D341Med (cell line): ENCODE measurements around the gene RNF150.

Experiments used
- DNase-seq: peaks from one replicate; pipeline ENCODE4 v3.0.0; 2012; ENCODE audit warnings: low spot score

The RNF150 gene

DNA sequence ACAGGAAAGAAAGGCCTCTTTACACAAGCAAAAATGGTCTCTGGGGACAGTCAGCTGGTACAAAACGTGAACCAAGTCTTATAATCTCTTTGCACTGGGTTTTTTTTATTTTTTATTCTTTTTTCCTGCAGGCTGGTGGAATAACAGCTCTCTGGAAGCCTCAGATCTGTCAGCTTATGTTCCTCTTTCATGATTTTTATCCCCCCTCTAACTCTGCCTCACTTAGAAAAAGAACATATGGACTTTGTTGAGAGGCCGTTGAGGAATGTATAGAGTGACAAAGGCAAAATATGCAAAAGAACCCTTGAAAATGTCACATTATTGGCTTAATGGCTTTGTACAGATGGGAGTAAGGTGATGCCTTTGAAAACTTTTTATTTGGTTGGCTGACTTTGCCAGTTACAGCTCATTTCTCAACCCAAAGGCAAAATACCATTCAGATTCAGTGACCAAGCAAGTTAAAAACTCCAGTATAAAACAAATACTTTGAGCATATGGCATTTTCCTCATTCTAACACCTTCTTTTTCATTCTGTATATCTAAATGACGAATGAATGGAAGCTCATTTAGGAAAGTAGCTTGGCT lies 111.1 kb downstream of the RNF150 start:
- no peak for DNase-seq

DNA sequence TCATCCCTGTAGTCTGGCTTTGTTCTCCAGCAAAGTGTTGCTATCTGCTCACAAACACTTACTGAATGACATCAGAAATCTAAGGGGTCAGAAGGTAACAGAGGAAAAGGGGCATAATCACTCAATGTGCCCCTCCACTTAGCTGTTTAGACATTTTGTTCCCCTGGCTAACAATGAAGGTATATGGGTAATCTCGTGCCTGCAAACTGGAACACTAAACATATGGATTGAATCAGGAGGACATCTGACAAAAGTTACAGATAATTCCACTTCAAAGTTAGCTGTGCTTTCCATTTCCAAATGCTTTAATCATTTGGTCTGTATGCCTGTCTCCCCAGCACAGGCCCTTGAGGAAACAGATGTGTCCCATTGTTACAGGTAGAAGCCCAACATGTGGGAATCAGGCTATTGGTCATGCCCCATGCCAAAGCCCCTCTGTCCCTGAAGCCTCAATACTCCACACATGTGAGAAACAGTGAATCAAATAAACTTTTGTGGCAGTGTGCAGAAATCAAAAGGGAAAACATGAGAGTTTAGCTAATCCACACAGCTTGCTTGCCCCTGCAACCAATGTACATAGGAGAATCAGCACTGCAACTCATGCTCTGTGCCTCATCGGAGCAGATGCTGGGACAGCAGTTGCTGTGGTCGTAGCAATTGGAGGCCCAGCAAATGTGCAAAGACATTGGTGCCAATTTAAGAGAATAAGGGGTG lies 111.7 kb downstream of the RNF150 start:
- DNase-seq: no peak

GRCh38 chr4:141020801-141021261 lies 112.4 kb downstream of the RNF150 start:
- no peak for DNase-seq

GRCh38 chr4:141019768-141020167 lies 113.5 kb downstream of the RNF150 start:
- no peak for DNase-seq

- DNase-seq: no peak
Observed at GRCh38 chr4:141016117-141016798, 117.0 kb downstream of the RNF150 start.

GRCh38 chr4:141013899-141014298 lies 119.4 kb downstream of the RNF150 start:
- no peak for DNase-seq

- DNase-seq: no peak
Observed at GRCh38 chr4:141011901-141012315, 121.4 kb downstream of the RNF150 start.

GRCh38 chr4:141009931-141010330 lies 123.3 kb downstream of the RNF150 start:
- DNase-seq: no peak

DNA sequence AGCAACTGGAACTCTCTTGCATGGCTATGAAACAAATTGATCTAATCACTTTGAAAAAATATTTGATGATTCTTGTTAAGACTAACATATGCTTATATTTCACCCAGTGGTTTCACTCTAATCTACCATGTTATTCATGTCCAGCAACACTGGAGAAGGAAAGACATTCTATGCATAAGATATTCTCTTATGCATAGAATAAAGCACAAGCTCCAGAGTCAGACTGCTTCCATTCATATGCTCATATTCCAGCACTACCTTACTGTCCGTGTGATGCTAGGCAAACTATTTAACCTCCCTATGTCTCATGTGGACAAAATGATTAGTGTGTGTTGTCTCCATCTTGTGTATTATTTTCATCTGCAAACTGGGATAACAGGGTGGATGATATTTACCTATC lies 124.1 kb downstream of the RNF150 start:
- DNase-seq: no peak

GRCh38 chr4:141006242-141006802 lies 126.9 kb downstream of the RNF150 start:
- no peak for DNase-seq

- no peak for DNase-seq
Observed at GRCh38 chr4:141004823-141005222, 128.4 kb downstream of the RNF150 start.

DNA sequence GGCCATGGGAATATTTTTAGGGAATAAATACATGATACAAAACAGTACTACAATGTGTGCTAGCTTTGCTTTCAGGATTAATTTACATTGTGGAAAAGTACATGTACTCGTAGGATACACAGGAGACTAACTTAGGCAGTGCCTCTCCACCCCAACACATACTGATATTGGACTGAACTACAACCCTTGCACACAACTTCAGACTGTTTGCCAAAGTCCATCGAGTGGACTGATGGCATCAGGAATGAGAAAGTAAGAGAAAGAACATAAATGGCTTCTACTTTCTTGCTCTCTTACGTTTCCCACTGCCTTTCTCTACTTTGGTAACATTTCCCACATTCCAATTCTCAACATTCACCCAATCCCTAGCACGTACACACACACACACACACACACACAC lies 130.1 kb downstream of the RNF150 start:
- DNase-seq: no peak

DNA sequence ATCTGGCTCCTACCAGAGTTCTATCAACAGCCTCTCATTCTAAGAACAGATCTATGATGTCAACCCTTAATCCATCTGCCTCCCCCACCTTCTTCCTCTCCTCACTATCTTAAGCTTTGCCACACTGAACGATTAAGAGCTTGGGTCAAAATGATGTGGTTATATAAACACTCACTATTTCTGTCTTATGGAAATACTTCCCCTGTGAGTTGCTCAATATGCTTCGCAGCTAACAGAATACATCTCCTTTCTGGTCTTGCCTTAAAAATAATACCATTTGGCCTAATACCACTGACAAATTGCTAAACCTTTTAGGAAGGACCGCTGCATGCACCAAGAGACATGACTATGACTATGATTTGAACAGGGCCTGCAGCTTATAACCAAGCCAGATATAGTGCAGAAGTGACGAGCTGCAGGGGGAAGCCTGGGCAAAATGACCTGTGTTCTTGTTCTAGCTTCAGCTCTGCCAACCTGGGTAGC lies 130.9 kb downstream of the RNF150 start:
- DNase-seq: no peak

DNA sequence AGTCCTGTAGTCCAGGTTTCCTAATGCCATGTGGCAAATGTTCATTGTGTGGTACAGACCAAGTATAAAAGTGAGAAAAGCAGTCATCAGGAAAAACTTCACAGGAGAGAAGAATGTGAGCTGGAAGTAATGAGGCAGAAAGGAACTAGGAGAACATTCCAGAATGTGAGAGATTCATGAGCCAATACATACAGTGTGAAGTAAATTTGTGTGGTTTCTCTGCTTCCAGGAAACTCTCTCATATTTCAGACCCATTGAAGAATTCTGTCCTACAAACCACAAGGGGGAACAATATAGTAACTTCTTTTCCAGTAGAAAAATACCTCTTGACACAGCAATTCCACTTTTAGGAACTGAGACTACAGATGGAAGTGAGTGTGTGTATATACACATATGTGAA lies 136.5 kb downstream of the RNF150 start:
- DNase-seq: no peak

DNA sequence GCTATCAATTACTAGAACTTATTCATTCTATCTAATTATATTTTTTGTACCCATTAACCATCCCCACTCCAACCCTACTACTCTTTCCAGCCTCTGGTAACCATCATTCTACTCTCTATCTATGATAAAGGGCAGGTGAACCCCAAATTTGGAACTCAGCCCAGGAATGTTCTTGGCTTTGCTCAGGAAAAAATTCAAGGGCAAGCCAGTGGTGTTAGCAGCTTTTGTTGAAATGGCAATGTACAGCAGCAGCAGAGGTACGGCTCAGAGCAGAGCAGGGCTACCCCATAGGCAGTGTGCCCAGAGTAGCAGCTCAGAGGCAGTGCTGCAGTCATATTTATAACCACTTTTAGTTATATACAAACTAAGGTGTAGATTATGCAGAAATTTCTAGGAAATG lies 138.2 kb downstream of the RNF150 start:
- DNase-seq: no peak

DNA sequence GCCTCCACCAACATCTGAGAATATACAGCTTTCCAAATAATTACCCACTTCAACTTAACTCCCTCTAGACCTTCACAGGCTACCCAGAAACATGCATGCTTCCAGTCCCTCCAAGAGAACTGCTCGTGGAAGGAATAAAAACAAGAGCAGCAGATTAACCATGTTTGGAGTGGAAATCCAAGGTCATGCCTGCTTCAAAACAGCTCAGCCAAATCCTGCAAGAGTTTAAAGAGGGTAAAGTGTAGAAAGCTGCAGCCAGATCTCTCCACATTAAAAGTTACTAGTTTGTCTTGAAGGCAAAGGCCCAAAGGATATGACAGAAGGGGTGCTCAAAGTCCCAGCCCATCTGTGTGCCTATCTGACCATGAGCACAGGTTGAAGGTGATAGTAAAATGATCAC lies 139.3 kb downstream of the RNF150 start:
- DNase-seq: no peak

GRCh38 chr4:140993370-140993769 lies 139.9 kb downstream of the RNF150 start:
- DNase-seq: no peak

DNA sequence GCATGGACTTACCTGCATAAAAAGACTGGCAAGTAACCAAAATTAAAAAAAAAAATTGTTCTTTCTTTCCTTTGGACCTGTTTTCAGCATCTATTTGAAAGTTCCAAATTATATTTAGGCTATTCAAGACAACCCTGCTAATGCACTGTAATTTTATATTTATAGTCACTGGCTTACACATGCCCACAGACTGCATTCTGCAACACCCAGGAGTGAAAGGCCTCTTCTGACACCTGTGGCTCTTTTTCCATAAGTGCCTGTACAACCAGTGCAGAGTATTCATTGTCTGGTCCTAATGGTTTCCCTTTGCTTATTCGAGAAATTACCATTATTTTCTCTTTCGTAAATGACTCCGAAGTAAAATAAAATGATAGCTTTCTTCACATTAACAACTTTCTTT lies 143.3 kb downstream of the RNF150 start:
- DNase-seq: no peak

DNA sequence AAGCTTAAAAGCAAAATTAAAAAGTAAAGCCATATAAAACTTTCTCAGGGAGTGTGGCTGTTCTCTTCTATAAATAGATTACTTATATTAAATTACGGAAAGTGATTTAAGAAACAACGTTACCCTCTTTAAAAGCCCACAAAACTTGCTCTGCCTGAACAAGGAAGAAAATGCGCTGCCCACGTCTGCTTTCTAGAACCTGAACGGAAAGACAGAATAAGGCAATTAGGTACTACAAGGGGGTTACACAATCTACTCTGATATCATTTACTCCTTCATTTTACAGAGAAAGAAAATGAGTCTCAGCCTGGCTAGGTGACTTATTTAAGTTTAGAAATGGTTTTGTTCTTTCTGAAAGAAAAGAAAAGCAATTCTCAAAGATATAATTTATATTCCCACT lies 147.2 kb downstream of the RNF150 start:
- DNase-seq: no peak

DNA sequence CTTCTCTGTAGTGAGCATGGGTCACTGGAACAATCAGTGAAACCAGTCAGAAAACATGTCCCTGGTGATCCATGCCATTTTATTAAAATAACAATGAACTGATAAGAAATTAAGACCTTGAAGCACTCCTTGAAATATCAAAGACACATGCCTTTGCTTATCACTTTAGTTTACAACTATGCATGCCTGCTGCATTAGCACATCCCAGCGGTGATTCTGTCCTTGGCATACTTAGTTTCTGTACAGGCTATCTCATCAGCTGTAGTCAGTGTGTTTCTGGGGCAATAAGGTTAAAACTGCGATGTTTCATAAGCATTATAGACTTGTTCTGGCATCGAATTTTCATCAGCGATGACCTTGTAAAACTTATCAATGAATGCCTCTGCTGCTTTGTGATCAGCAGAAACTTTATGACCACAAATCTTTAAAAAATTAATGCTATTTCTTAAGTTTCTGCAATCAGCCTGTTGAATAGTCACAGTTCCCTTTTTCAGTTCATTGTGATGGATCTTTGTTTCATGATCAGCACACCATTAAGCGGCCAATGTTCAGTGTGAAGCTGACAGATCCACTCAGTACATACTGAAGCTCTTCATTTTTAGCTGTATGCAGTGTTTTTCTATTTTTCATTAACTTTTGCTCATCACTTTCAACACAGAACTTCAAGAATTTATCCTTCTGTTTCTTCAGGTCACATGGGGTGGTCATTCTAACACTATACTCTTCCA lies 150.5 kb downstream of the RNF150 start:
- DNase-seq: no peak

GRCh38 chr4:140980426-140981200 lies 152.7 kb downstream of the RNF150 start:
- no peak for DNase-seq
